ENCODE measurements around the gene FAF2.

FAF2 gene

GRCh38 chr5:176530983-176531901, 83.1 kb downstream of the FAF2 start:
- no peak for DNase-seq (ENCODE audit: low read depth)

GRCh38 chr5:176531902-176532493, 83.8 kb downstream of the FAF2 start:
- DNase-seq (ENCODE audit: low read depth): no peak

- DNase-seq (ENCODE audit: low read depth): no peak
Observed at GRCh38 chr5:176532795-176533194, 84.6 kb downstream of the FAF2 start.

DNA sequence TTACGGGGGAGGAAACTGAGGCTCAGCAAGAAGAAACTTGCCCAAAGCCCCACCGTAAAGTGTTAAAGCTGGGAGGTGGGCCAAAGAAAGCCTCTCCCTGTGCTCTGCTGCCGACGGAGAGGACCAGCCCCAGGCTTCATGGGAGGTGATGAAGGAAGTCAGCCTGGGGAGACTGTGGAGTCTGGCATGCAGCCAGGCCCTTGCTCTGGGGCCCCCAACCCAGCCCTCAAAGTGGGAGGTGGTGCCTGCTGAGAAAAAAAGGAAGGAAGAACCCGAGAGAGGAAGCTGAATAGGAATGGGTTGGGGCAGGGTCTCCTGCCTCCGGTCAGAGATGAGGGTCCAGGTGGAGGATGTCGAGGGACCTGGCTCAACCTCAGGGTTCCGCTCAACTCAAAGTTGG, 85.2 kb downstream of the FAF2 start:
- DNase-seq (ENCODE audit: low read depth): peak; percentile 78

DNA sequence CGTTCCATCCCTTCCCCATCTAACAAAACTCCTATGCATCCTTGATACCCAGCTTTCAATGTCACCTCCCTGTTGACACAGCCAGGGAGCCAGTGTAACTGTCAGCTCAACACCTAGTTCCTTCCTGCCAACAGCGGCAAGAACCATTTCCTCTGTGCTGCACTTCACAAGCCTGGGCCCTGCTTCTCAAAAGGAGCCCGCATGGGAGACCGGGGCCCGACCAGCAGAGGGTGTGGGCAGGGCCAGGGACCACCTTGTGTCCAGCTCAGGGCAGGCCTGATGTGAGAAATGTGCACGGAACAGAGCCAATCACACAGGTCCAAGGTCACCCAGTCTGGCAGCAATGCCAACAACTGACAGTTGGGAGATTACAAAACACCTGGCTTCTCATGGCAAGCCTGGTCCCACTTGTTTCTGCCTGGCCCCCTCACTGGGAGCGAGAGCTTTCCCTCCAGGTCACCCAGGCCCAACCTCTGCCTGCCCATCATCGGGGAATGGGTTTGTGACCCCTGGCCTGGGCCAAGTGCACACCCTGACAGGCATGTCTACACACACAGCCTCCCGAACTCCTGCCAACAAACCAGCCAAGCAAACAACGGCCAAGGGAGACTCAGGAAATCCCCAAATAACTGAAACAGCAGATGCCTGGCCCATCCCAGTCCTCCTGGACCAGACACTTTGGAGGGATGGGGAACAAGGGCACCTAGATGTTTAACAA, 85.9 kb downstream of the FAF2 start:
- DNase-seq (ENCODE audit: low read depth): no peak

- DNase-seq (ENCODE audit: low read depth): no peak
Observed at GRCh38 chr5:176534640-176535039, 86.5 kb downstream of the FAF2 start.

DNA sequence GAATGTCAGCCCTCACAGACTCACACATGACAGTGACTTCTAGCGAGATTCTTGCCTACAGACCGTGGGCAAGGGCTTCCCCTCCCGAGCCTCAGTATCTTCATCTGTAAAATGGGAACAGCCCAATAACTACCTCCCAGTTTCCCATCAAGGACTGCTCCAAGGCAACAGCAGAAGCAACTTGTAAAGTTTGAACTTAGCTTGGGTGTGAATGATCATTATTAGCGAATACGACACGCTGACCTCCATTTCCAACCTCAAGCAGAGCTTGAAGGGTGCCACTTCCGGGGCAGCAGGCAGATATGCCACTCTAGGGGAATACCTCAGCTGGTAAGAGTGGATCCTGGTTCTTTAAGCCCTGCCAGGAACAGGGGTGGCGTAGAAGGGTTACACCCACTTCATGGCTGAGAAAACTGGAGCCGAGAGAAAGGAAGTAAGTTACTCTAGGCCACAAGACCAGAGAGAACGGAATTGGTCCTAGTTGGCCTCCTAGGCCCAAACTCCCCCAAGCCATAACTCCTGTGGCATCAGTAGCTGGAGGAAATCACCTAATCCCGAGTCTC, 87.0 kb downstream of the FAF2 start:
- DNase-seq (ENCODE audit: low read depth): no peak

DNA sequence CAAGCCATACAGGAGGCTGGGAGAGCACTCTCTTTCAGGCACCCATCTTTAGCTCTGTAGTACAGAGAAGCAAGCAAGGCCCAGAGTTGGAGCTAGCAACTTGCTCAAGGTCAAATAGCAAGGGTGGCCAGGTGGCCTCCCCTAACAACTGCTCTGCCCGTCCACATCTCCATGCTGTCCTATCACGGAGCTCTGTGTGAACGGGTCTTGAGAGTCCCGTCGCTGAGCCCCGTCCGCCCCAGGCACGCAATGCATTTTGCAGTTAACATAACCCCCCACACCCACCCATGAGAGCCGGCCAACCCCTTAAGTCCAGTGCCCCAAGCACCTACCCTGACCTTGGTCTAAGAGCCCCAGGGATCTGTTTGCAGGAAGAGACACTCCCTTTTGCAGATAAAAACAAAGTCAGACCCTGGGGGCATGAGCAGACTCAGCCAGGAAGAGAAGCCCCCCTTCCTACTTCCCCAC, 87.5 kb downstream of the FAF2 start:
- DNase-seq (ENCODE audit: low read depth): no peak

GRCh38 chr5:176536132-176536901, 88.1 kb downstream of the FAF2 start:
- peak; percentile 83 for DNase-seq (ENCODE audit: low read depth)

GRCh38 chr5:176536902-176537553, 88.8 kb downstream of the FAF2 start, which contains the start of gene RNF44:
Gene RNF44, minus strand, starts transcription at chr5:176537402. Its CDS starts 4,930 bp downstream, at chr5:176532472.
- peak; percentile 83 for DNase-seq (ENCODE audit: low read depth)

GRCh38 chr5:176537554-176538229, 89.5 kb downstream of the FAF2 start:
- DNase-seq (ENCODE audit: low read depth): peak; percentile 96

DNA sequence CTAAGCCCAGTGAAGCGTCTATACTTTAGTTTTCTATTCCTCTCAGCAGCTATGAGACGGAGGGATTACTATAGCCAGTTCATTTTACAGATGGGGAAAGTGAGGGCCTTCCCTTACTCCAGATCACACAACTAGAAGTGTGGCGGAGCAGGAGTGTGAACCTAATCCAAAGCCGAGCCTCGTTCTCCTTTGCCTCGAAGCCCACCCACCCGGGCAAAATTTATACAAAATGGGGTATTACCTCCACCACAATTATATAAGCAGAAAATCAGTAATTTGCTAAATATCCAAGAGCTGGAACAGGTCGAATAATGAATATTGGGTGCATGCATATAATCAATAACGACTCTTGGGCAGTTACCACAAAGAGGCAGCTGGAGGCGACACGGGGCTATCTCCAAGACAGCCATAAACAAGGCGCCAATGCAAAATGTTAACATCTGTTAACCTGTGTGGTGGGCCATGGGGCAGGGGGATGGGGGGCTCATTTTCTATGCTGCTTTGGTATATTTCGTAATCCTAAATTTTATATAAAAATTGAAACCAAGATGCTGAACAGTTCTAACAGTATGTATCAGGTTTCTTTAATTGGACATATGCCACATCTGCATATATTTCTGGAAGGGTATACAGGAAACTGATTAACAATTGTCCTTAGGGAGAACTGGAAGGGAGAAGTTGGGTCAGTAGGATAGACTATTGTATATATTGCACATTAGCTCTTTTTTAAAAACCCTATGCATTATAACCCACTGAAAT, 90.2 kb downstream of the FAF2 start:
- no peak for DNase-seq (ENCODE audit: low read depth)

- DNase-seq (ENCODE audit: low read depth): no peak
Observed at GRCh38 chr5:176538989-176539384, 90.8 kb downstream of the FAF2 start.

- no peak for DNase-seq (ENCODE audit: low read depth)
Observed at GRCh38 chr5:176540476-176540899, 92.3 kb downstream of the FAF2 start.

DNA sequence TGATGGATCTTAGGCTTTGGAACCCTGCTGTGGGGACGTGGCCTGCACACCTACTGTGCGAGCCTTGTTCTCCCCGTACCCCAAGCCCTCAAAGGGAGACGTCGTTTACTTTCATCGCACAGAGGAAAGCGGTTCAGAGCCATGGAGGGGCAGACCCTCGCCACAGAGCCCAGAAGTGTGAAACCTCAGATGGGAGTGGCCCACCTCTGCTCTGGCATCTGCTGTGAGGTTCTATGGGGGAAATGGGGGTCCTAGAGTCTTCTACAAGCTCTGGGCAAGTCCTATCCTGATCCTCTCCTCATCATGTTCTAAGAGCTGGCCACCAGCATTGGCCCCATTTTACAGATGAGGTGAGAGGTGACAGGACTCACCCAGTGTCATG, 92.8 kb downstream of the FAF2 start:
- no peak for DNase-seq (ENCODE audit: low read depth)

- DNase-seq (ENCODE audit: low read depth): peak; percentile 73
Observed at GRCh38 chr5:176541338-176542134, 93.4 kb downstream of the FAF2 start.

DNA sequence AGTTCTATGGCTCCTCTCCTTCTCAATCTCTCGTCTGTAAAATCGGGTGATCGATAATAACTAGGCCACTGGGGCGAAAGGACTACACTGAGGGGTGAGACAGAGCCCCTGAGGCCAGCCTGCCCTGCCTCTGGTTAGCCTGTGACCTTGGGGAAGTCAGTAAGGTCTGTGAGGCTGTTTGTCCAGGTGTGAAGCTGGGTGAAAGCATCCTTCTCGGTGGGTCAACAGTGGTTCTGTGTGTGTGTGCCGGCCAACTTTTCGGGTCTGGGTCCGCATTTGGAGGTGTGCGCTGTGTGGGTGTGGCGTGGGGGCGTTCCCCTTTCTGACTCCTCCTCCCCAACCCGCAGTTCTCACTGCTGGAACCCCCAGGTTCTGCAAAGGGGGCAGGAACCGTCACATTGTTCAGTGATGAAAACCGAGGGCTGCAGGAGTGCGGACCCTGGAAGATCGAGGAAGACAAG, 94.0 kb downstream of the FAF2 start:
- no peak for DNase-seq (ENCODE audit: low read depth)

DNA sequence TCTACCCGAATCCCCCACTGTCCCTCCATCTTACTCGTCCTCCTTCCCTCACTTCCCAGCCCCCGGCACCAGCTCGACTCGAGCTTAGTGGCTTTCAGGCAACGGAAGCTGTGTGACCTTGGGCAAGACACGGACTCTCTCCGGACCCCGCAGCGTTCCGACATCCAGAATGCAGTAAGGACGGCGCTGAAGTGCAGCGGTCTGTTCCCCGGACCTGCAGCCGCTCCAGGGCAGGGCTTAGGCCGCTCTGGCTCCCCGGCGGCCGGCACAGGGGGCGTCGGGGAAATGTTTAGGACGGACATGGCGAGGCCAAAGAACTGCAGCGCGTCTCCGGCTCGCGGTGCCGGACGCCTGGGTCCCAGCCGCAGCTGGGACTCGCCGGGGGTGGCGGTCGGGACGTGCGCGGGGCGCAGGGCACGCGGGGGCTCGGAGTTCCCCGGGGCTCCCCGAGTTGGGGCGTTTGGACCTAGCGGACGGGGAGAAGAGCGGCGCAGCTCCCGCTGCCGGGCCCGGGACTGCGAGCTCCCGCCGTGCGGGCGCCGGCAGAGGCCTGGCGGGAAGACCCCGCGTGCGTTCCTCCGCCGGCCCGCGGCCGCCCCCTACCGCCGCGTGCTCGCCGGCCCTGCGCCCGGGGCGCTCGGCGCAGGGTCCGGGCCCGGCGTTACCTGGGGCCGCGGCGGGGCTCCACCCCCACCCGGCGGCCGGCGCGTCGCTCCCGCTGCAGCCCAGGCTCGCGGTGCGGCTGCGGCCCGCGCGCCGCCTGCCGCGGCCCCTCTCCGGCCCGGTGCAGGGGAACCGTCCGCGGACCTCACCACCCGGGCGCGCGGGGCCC, 94.6 kb downstream of the FAF2 start:
- DNase-seq (ENCODE audit: low read depth): no peak

Data from CMK (cell line).